ENCODE measurements around the gene APOC1.
"Not testable (repeated sequence)": the region's sequence is repeated elsewhere in the genome, so short reads cannot be mapped to it uniquely, and the experiment has no call there.

APOC1 gene

DNA sequence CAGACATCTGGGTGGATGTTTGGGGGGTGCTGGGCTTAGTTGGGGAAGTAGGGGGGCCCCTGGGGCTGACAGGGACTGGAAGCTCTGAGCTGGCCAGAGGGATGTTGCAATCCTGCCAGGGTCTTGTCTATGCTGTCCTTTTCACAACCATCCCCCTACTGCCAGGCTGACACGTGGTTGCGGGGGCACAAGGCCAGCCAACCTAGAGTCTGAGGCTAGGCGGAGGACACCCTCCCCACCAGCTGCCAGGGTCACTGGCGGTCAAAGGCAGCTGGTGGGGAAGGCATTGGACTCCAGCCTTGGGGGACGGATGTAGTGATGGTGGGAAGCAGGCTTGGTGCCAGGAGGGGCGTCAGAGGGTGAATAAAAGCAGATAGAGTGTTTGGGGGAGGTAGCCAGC is 1.6 kb upstream of the APOC1 start:
- no peak for TF ChIP-seq HDGF (IDR thresholded peaks at IDR 0.05; ENCODE audit: borderline replicate concordance)
- no peak for TF ChIP-seq ARNT (IDR thresholded peaks at IDR 0.05)
- TF ChIP-seq L3MBTL2 (conservative IDR thresholded peaks at IDR 0.05): no peak
- no peak for TF ChIP-seq FOXM1 (IDR thresholded peaks at IDR 0.05; ENCODE audit: borderline replicate concordance)
- TF ChIP-seq, protein P1, sequence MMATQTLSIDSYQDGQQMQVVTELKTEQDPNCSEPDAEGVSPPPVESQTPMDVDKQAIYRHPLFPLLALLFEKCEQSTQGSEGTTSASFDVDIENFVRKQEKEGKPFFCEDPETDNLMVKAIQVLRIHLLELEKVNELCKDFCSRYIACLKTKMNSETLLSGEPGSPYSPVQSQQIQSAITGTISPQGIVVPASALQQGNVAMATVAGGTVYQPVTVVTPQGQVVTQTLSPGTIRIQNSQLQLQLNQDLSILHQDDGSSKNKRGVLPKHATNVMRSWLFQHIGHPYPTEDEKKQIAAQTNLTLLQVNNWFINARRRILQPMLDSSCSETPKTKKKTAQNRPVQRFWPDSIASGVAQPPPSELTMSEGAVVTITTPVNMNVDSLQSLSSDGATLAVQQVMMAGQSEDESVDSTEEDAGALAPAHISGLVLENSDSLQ (IDR thresholded peaks at IDR 0.05): no peak
- TF ChIP-seq TARDBP (IDR thresholded peaks at IDR 0.05): no peak
- TF ChIP-seq BHLHE40 (IDR thresholded peaks at IDR 0.05; ENCODE audit: borderline replicate concordance): no peak
- TF ChIP-seq ELF4 (IDR thresholded peaks at IDR 0.05): no peak
- no peak for TF ChIP-seq ZNF384 (IDR thresholded peaks at IDR 0.05)
- no peak for TF ChIP-seq NFRKB (IDR thresholded peaks at IDR 0.05)
- ChIA-PET POLR2A (interaction anchor here (0.7 kb wide), 1 partner anchor 42 kb away, joined by 3 read pairs; the partner anchor contains the start of gene CLPTM1), CTCF (interaction anchor here (0.9 kb wide), 1 partner anchor 116 kb away, joined by 3 read pairs; no protein-coding TSS in a partner anchor)
- DNase-seq (ENCODE audit: extremely low spot score): no peak

DNA sequence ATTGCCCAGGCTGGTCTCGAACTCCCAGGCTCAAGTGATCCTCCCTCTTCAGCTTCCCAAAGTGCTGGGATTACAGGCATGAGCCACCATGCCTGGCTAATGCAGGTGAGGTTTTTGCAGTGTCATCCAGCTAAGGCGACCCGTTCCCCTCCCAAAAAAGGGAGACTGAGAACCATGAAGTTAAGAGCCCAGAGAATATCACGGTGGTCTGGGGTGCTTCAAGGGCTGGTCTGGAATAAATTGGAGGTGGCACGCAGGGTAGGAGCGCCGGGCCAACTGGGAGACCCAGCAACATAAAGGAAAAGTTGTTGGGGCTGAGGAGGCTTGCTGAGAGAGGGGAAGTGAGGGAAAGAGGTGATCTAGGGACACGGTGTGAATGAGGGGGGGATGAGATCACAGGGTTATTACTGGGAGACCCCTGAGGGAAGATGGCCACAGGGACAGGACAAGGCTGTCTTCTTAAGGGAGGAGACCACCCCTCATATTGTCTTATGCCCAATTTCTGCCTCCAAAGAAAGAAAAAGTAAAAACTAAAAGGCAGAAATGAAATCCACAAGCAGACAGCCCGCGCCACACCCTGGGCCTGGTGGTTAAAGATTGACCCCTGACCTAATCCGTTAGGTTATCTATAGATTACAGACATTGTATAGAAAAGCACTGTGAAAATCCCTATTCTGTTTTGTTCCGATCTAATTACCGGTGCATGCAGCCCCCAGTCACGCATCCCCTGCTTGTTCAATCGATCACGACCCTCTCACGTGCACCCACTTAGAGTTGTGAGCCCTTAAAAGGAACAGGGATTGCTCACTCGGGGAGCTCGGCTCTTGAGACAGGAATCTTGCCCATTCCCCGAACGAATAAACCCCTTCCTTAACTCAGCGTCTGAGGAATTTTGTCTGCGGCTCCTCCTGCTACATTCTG is 636 bp upstream of the APOC1 start:
- POLR2A ChIA-PET: interaction anchor here (0.7 to 1.5 kb wide), 3 partner anchors 8 to 41 kb away, joined by 3 to 4 read pairs (median 3); partner anchors contain the start of genes APOE and CLPTM1
- not testable (repeated sequence) for DNase-seq (ENCODE audit: extremely low spot score)
- CTCF ChIA-PET: interaction anchor here (0.9 kb wide), 1 partner anchor 117 kb away, joined by 3 read pairs; no protein-coding TSS in a partner anchor

DNA sequence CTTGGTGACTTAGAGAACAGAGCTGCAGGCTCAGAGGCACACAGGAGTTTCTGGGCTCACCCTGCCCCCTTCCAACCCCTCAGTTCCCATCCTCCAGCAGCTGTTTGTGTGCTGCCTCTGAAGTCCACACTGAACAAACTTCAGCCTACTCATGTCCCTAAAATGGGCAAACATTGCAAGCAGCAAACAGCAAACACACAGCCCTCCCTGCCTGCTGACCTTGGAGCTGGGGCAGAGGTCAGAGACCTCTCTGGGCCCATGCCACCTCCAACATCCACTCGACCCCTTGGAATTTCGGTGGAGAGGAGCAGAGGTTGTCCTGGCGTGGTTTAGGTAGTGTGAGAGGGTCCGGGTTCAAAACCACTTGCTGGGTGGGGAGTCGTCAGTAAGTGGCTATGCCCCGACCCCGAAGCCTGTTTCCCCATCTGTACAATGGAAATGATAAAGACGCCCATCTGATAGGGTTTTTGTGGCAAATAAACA is 9.9 kb downstream of the APOC1 start:
- ChIA-PET CTCF (no interaction called here), POLR2A (no interaction called here)
- TF ChIP-seq SUZ12 (IDR thresholded peaks at IDR 0.05) (no peak), CTBP1 (IDR thresholded peaks at IDR 0.05; ENCODE audit: borderline replicate concordance) (no peak), TARDBP (IDR thresholded peaks at IDR 0.05) (no peak), NFRKB (IDR thresholded peaks at IDR 0.05) (no peak), HDGF (IDR thresholded peaks at IDR 0.05; ENCODE audit: borderline replicate concordance) (no peak), FOXM1 (IDR thresholded peaks at IDR 0.05; ENCODE audit: borderline replicate concordance) (no peak), FOXK2 (IDR thresholded peaks at IDR 0.05) (no peak), ARNT (IDR thresholded peaks at IDR 0.05) (no peak), LEF1 (IDR thresholded peaks at IDR 0.05; ENCODE audit: borderline replicate concordance) (no peak), L3MBTL2 (conservative IDR thresholded peaks at IDR 0.05) (no peak), FOXA1 (IDR thresholded peaks at IDR 0.05) (no peak), ZNF384 (IDR thresholded peaks at IDR 0.05) (no peak), SP1 (IDR thresholded peaks at IDR 0.05) (no peak), BHLHE40 (IDR thresholded peaks at IDR 0.05; ENCODE audit: borderline replicate concordance) (no peak), ELF4 (IDR thresholded peaks at IDR 0.05) (no peak)
- TF ChIP-seq, protein P1 (IDR thresholded peaks at IDR 0.05): no peak
- no peak for DNase-seq (ENCODE audit: extremely low spot score)

DNA sequence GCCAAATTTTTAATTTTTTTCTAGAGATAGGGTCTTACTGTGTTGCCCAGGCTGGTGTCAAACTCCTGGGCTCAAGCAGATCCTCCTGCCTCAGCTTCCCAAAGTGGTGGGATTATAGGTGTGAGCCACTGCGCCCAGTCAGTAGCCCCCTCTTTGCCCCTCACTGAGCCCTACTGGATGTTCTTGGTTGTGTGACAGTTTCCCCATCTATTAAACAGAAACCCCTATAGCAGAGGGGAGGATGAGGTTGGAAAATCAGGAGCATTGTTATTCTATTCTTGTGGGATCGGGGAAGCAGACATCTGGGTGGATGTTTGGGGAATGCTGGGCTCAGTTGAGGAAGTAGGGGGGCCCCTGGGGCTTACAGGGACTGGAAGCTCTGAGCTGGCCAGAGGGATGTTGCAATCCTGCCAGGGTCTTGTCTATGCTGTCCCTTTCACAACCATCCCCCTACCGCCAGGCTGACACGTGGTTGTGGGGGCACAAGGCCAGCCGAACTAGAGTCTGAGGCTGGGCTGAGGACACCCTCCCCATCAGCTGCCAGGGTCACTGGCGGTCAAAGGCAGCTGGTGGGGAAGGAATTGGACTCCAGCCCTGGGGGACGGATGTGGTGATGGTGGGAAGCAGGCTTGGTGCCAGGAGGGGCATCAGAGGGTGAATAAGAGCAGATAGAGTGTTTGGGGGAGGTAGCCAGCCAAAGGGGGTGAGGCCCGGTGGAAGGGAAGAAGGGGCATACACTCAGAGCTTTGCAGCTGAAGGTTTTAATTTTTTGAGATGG is 10.9 kb downstream of the APOC1 start:
- DNase-seq (ENCODE audit: extremely low spot score): no peak
- ChIA-PET POLR2A (interaction anchor here (1.3 to 1.5 kb wide), 2 partner anchors 10 to 29 kb away, joined by 3 to 4 read pairs; partner anchors contain the start of gene APOC1), CTCF (interaction anchor here (0.6 kb wide), 1 partner anchor 23 kb away, joined by 4 read pairs; no protein-coding TSS in a partner anchor)

More for the DNA sequence above, 10.9 kb downstream of the APOC1 start:
- TF ChIP-seq HDGF (IDR thresholded peaks at IDR 0.05; ENCODE audit: borderline replicate concordance) (no peak), SP1 (IDR thresholded peaks at IDR 0.05) (no peak), FOXA1 (IDR thresholded peaks at IDR 0.05) (no peak), SUZ12 (IDR thresholded peaks at IDR 0.05) (no peak), ARNT (IDR thresholded peaks at IDR 0.05) (no peak), BHLHE40 (IDR thresholded peaks at IDR 0.05; ENCODE audit: borderline replicate concordance) (no peak), L3MBTL2 (conservative IDR thresholded peaks at IDR 0.05) (no peak), ZNF384 (IDR thresholded peaks at IDR 0.05) (no peak), NFRKB (IDR thresholded peaks at IDR 0.05) (no peak), FOXK2 (IDR thresholded peaks at IDR 0.05) (no peak), CTBP1 (IDR thresholded peaks at IDR 0.05; ENCODE audit: borderline replicate concordance) (no peak), LEF1 (IDR thresholded peaks at IDR 0.05; ENCODE audit: borderline replicate concordance) (no peak), TARDBP (IDR thresholded peaks at IDR 0.05) (no peak), FOXM1 (IDR thresholded peaks at IDR 0.05; ENCODE audit: borderline replicate concordance) (no peak), ELF4 (IDR thresholded peaks at IDR 0.05) (no peak)
- TF ChIP-seq, protein P1 (IDR thresholded peaks at IDR 0.05): no peak

All from HEK293T (cell line).